Neural cell (in vitro differentiated cells): Measurements from ENCODE around the gene CST8. TPM values are rescaled to one million over a fixed set of nuclear protein-coding genes. Genes with fewer than 3 reads are reported as not detected.

Experiments used
- H2AFZ ChIP-seq: fragments of 200-600, 300-800 bp; sonication (generic), shearing (Covaris generic); 2 replicates; pipeline ENCODE4 v1.6.0; 2014; ENCODE audit warnings: low read depth, mild to moderate bottlenecking, antibody characterized with exemption, low read length, moderate library complexity
- H3F3A ChIP-seq: fragments of 200-600 bp; shearing (Covaris generic); 2 replicates; pipeline ENCODE4 v1.6.1; 2016; ENCODE audit warnings: mild to moderate bottlenecking, moderate library complexity, mixed read lengths, antibody characterized with exemption, low read length; ENCODE audit not compliant: insufficient read depth, poor library complexity, severe bottlenecking
- H3K27ac ChIP-seq: fragments of 200-600, 300-800 bp; sonication (generic), shearing (Covaris generic); 2 replicates; pipeline ENCODE4 v1.5.1; 2014; ENCODE audit warnings: mild to moderate bottlenecking, low read length, moderate library complexity
- H3K27me3 ChIP-seq: fragments of 300-800, 200-600 bp; sonication (generic), shearing (Covaris generic); 2 replicates; pipeline ENCODE4 v1.6.0; 2014; ENCODE audit warnings: mild to moderate bottlenecking, low read depth, low read length, moderate library complexity; ENCODE audit not compliant: insufficient read depth
- H3K36me3 ChIP-seq: fragments of 300-800, 200-600 bp; sonication (generic), shearing (Covaris generic); 2 replicates; pipeline ENCODE4 v1.5.1; 2014; ENCODE audit warnings: mild to moderate bottlenecking, antibody characterized with exemption, low read length, moderate library complexity; ENCODE audit not compliant: insufficient read depth
- H3K4me2 ChIP-seq: fragments of 300-800, 200-600 bp; sonication (generic), shearing (Covaris generic); 2 replicates; pipeline ENCODE4 v1.6.0; 2014; ENCODE audit warnings: mild to moderate bottlenecking, low read length
- H3K4me3 ChIP-seq: fragments of 300-800, 200-600 bp; sonication (generic), shearing (Covaris generic); 2 replicates; pipeline ENCODE4 v1.5.1; 2014; ENCODE audit warnings: mild to moderate bottlenecking, low read length, moderate library complexity
- H3K79me2 ChIP-seq: fragments of 200-600 bp; shearing (Covaris generic); replicated peaks from 2 replicates; pipeline ENCODE4 v1.6.0; 2014; ENCODE audit warnings: mild to moderate bottlenecking, low read length, moderate library complexity; ENCODE audit not compliant: insufficient read depth
- H3K9ac ChIP-seq: fragments of 300-800, 200-600 bp; sonication (generic), shearing (Covaris generic); 2 replicates; pipeline ENCODE4 v1.6.1; 2016; ENCODE audit warnings: mild to moderate bottlenecking, low read length, mixed read lengths
- H3K9me2 ChIP-seq: fragments of 200-600 bp; shearing (Covaris generic); 2 replicates; pipeline ENCODE4 v1.6.1; 2016; ENCODE audit warnings: mild to moderate bottlenecking, low read length, mixed read lengths; ENCODE audit not compliant: insufficient read depth
- H3K9me3 ChIP-seq: fragments of 200-600, 300-800 bp; sonication (generic), shearing (Covaris generic); 2 replicates; pipeline ENCODE4 v1.6.1; 2016; ENCODE audit warnings: mild to moderate bottlenecking, mixed run types, low read length, moderate library complexity, mixed read lengths
- H4K20me1 ChIP-seq: fragments of 200-600 bp; shearing (Covaris generic); 2 replicates; pipeline ENCODE4 v1.6.1; 2016; ENCODE audit warnings: mild to moderate bottlenecking, mixed run types; ENCODE audit not compliant: insufficient read depth
- CTCF ChIP-seq: fragments of 450-650 bp; IDR thresholded peaks from 2 replicates; pipeline ENCODE4 v1.5.1; 2014; ENCODE audit warnings: antibody characterized with exemption, mild to moderate bottlenecking, moderate library complexity; ENCODE audit not compliant: poor library complexity, severe bottlenecking
- EP300 ChIP-seq: fragments of 450-650 bp; conservative IDR thresholded peaks from 2 replicates; pipeline ENCODE4 v1.6.1; 2014; ENCODE audit warnings: antibody characterized with exemption, mild to moderate bottlenecking, moderate library complexity; ENCODE audit not compliant: poor library complexity, severe bottlenecking
- EZH2 ChIP-seq: fragments of 200-600, 300-800 bp; shearing (Covaris generic), sonication (generic); IDR thresholded peaks from 2 replicates; pipeline ENCODE4 v1.6.1; 2014; ENCODE audit warnings: antibody characterized with exemption, low read length, borderline replicate concordance, mild to moderate bottlenecking; ENCODE audit not compliant: insufficient read depth, poor library complexity, severe bottlenecking
- MXI1 ChIP-seq: fragments of 450-650 bp; conservative IDR thresholded peaks from 2 replicates; pipeline ENCODE4 v1.6.1; 2014; ENCODE audit warnings: antibody characterized with exemption, mild to moderate bottlenecking; ENCODE audit not compliant: poor library complexity, severe bottlenecking
- POLR2AphosphoS5 ChIP-seq: IDR thresholded peaks from 2 replicates; pipeline ENCODE4 v1.6.1; 2012
- RAD21 ChIP-seq: fragments of 450-650 bp; conservative IDR thresholded peaks from 2 replicates; pipeline ENCODE4 v1.6.1; 2014; ENCODE audit warnings: antibody characterized with exemption, mild to moderate bottlenecking, moderate library complexity
- SMC3 ChIP-seq: fragments of 450-650 bp; conservative IDR thresholded peaks from 2 replicates; pipeline ENCODE4 v1.6.1; 2014; ENCODE audit warnings: antibody characterized with exemption, mild to moderate bottlenecking, moderate library complexity; ENCODE audit not compliant: poor library complexity
- TAF1 ChIP-seq: IDR thresholded peaks from 2 replicates; pipeline ENCODE4 v1.6.1; 2012; ENCODE audit warnings: low read depth
- polyA plus RNA-seq: library from polyadenylated mRNA; depleted of rRNA; stranded (reverse); fragments of >200 nt; gene quantifications from 2 replicates; pipeline ENCODE4 v1.2.3, GENCODE V29; 2014
- TF ChIP-seq, protein P1 (sequence below): IDR thresholded peaks from 2 replicates; pipeline ENCODE4 v1.6.1; 2012; ENCODE audit warnings: borderline replicate concordance

CST8 gene
- polyA plus RNA-seq, 1 donor from 2014 or later, result not detected

- Histone ChIP-seq H3K27ac (no peak overlapping the region), H3K79me2 (no peaks in the 10 kb centered on the region), H2AFZ (no peak overlapping the region), H3K4me3 (no peak overlapping the region), H4K20me1 (no peaks in the 10 kb centered on the region), H3K9me3 (no peaks in the 10 kb centered on the region), H3K9me2 (no peaks in the 10 kb centered on the region), H3K36me3 (no peaks in the 10 kb centered on the region), H3K27me3 (no peaks in the 10 kb centered on the region), H3K4me2 (no peak overlapping the region), H3K9ac (no peak overlapping the region), H3F3A (no peaks in the 10 kb centered on the region)
- no peak for TF ChIP-seq TAF1
- no peak for TF ChIP-seq RAD21
- TF ChIP-seq POLR2AphosphoS5, result no peak
- TF ChIP-seq, protein P1, sequence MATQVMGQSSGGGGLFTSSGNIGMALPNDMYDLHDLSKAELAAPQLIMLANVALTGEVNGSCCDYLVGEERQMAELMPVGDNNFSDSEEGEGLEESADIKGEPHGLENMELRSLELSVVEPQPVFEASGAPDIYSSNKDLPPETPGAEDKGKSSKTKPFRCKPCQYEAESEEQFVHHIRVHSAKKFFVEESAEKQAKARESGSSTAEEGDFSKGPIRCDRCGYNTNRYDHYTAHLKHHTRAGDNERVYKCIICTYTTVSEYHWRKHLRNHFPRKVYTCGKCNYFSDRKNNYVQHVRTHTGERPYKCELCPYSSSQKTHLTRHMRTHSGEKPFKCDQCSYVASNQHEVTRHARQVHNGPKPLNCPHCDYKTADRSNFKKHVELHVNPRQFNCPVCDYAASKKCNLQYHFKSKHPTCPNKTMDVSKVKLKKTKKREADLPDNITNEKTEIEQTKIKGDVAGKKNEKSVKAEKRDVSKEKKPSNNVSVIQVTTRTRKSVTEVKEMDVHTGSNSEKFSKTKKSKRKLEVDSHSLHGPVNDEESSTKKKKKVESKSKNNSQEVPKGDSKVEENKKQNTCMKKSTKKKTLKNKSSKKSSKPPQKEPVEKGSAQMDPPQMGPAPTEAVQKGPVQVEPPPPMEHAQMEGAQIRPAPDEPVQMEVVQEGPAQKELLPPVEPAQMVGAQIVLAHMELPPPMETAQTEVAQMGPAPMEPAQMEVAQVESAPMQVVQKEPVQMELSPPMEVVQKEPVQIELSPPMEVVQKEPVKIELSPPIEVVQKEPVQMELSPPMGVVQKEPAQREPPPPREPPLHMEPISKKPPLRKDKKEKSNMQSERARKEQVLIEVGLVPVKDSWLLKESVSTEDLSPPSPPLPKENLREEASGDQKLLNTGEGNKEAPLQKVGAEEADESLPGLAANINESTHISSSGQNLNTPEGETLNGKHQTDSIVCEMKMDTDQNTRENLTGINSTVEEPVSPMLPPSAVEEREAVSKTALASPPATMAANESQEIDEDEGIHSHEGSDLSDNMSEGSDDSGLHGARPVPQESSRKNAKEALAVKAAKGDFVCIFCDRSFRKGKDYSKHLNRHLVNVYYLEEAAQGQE, result no peak
- no peak for TF ChIP-seq EP300
- TF ChIP-seq MXI1, result no peak
- no peak for TF ChIP-seq EZH2
- no peak for TF ChIP-seq SMC3
- TF ChIP-seq CTCF, result no peak
Observed at GRCh38 chr20:23507346-23507745, 16.4 kb downstream of the CST8 start.

DNA sequence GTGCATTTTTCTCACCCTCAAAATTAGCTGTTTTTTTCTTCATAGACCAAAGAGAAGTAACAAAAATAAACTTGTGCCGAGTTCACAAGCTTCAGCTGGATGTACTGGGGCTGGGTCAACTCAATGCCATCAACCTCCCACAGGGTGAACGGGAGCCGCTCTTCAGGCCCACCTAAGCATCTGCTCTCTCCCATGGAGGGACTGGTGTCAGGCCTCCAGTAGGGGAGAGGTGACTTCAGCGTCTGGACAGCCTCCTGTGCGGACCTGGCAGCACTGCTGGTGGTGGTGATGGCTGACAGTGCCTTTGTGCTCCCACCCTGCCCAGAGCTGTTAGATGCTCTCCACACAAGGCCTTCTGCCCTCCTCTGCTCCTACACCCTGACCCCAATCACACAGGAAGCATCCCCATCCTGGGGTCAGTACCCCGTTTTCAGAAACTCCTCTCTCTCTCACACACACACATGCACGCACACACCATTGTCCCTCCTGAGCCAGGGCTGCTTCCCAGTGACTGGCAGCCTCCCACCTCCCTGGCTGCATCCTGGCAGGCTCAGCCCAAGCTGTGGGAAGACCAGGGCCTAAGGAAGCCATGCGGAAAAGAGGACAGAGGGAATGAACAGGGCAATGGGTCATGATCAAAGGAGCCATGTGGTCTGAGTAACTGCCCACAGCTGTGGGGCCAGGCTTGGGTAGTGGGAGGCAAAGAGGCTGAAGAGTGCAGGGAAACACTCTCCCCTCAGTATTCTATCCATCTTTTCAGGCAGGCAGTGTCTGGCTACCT, 17.7 kb downstream of the CST8 start:
- Histone ChIP-seq H3K79me2 (no peaks in the 10 kb centered on the region), H3K36me3 (no peaks in the 10 kb centered on the region), H2AFZ (no peak overlapping the region), H3K9me3 (no peaks in the 10 kb centered on the region), H3K9ac (no peak overlapping the region), H3K27me3 (no peaks in the 10 kb centered on the region), H3K4me3 (no peak overlapping the region), H4K20me1 (no peaks in the 10 kb centered on the region), H3K9me2 (no peaks in the 10 kb centered on the region), H3K4me2 (no peak overlapping the region), H3F3A (no peaks in the 10 kb centered on the region), H3K27ac (no peak overlapping the region)
- TF ChIP-seq POLR2AphosphoS5, result no peak
- TF ChIP-seq TAF1, result no peak
- TF ChIP-seq, protein P1, result no peak
- no peak for TF ChIP-seq SMC3
- TF ChIP-seq RAD21, result no peak
- no peak for TF ChIP-seq MXI1
- no peak for TF ChIP-seq EZH2
- TF ChIP-seq EP300, result no peak
- no peak for TF ChIP-seq CTCF
